ENCODE results near the gene TCF7L1.
"Not testable (repeated sequence)": the region's sequence is repeated elsewhere in the genome, so short reads cannot be mapped to it uniquely, and the experiment has no call there.

DNA sequence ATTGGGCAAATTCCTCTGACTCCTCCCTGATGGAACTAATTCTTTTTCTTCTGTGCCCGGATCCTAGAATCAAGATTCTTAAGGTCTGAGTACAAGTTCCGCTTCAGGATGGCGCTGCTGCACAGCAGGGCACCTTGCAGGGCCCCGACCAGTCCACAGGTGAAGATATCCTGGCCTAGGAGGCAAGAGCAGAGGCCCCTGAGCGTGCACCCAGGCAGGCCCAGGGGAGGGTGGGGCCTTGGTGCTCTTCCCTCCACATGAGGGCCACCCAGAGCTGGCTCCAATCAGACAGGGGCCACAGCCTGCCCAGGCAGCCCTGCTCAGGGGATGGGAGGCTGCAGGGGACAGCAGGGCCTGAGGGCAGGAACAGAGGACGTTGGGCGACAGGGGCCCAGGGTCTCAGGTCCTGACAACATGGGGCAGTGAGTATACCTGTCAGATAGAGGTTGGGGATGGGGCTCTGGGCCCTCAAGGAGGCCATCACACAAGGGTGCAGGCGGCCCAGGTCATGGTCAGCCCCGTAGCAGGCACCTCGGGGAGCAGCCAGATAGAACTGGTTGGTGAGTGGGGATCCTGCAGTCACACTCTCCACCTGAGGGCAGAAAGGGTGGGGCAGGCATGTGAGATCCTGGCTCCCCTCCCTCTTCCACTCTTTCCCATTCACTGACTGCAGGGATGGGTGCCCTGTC, 210.2 kb downstream of the TCF7L1 start:
- TF ChIP-seq CTCF (IDR thresholded peaks at IDR 0.05); EP300 (IDR thresholded peaks at IDR 0.05; ENCODE audit: low read depth); POLR2AphosphoS5 (IDR thresholded peaks at IDR 0.05); POLR2A (IDR thresholded peaks at IDR 0.05): not testable (repeated sequence)
